ENCODE results near the gene TRAPPC12.
"Not testable (repeated sequence)": the region's sequence is repeated elsewhere in the genome, so short reads cannot be mapped to it uniquely, and the experiment has no call there.

Gene TRAPPC12

DNA sequence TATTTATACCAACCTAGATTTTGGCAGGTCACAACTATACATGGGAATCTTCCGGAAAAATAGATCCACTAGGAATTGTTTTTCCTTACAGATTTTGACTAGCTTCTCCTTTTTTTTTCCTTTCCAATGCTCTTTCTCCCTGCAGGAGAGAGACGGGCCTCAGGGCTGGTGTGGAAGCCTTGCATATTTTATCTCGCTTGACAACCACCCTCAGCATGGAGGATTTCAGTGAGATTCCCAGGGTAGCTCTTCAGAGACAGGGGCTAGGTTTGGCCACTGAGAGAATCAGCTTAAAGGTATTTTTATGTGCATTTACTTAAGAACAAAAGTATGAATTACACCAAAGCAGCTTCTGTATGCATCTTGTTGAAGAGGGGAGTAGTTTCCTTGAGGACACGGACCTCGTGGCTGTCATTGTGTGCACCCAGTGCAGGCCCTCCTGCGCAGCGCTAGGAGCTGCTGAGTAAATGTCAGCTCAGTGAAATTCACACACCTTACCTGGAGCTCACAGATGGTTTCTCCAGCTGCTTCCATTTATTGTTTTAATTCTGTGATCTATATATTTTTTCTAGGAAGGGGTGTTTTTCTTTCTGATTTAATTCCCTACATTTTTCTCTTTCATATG lies 54.4 kb downstream of the TRAPPC12 start:
- no peak for DNase-seq

- DNase-seq: no peak
Measured at GRCh38 chr2:3434654-3435053, 55.2 kb downstream of the TRAPPC12 start.

- no peak for DNase-seq
Measured at GRCh38 chr2:3435445-3435844, 56.0 kb downstream of the TRAPPC12 start.

DNA sequence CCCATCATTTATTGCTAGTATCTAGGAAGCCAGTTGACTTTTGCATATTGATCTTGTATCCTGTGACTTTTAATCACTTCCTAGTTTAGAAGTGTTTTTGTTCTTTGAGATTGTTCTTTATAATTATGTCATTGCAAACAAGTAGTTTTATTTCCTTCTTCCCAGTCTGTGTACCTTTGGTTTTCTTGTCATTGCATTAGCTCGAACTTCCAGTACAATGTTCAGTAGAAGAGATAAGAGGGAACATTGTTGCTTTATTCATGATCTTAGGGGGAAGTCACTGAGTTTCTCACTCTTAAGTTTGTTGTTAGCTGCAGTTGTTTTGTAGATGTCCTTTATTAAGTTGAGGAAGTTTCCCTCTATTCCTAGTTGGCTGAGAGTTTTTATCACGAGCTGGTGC lies 61.0 kb downstream of the TRAPPC12 start:
- DNase-seq: no peak

DNA sequence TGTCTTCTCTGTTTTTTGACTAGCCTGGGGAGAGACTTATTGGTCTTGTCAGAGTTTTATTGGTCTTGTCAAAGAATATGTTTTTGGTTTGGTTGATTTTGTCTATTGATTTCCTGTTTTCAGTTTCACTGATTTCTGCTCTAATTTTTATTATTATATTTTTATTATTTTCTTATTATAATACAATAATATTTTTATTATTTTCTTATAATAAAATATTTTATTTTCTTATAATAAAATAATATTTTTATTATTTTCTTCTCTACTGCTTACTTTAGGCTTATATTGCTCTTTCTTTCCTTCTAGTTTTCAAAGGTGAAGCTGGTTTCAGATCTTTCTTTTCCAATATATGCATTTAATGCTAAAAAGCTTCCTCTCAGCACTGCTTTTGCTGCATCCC lies 62.0 kb downstream of the TRAPPC12 start:
- DNase-seq: no peak

- no peak for DNase-seq
Measured at GRCh38 chr2:3442185-3442584, 62.7 kb downstream of the TRAPPC12 start.

DNA sequence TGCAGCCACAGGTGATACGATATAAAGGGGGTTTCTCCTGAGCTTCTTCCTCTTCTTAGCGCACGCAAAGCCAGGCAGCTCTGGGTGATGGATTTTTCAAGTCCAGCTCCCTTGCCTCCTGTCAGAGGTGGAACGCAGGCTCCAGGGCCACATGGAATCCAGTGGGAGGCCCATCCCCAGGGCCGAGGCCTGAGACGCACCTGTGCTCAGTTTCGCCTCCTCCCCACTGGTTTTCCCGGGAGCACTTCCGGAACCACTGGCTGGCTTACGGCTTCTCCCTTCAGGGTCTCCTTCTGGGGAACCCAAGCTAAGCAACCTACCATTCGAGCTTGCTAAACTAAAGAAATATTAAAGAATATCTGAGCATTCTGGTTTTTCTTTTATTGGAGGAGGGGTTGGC lies 63.6 kb downstream of the TRAPPC12 start:
- DNase-seq: no peak

DNA sequence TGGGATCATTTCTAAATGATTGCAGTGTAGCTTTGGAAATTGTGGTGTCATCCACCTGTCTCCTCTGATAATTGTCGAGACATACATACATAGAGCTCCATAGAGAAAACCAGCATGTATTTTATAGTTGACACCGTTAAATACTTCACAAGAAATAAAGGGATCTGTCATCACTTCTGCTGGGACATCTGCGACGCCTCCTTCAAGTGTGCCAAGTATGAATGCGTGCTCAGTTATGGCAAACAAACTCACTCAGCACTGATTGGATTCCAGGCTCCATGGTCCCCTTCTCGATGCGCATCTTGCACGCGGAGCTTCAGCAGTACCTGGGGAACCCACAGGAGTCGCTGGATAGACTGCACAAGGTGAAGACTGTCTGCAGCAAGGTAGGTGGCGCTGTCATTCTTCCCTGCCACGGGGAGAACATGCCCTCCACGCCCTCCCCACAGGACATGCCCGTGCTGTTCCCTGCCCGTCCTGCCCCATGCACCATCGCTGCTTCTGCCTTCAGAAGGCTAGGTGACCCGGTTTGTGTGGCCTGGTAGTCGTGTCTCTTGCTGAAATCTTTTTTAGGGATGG lies 64.1 kb downstream of the TRAPPC12 start:
- no peak for DNase-seq

DNA sequence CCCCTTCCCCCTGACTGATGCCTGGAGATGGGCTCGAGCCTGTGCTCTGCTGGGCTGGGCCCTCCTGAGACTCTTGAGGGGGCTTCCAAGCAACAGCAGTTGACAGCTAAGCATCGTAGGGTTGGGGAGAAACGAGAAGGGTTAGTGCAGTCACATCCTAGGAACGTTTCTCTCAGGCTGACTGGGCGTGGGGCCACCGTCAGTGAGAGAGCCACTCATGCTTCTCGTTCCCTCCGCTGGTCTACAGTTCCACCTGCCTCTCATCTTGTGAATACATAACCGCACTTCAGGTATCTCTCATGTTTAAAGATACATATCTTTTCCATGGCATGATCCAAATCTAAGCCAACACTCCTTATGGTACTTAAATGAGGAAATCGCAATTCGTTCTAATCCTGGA lies 66.4 kb downstream of the TRAPPC12 start:
- no peak for DNase-seq

GRCh38 chr2:3446381-3446780 lies 66.9 kb downstream of the TRAPPC12 start:
- DNase-seq: no peak

GRCh38 chr2:3447186-3447585 lies 67.7 kb downstream of the TRAPPC12 start:
- DNase-seq: not testable (repeated sequence)

DNA sequence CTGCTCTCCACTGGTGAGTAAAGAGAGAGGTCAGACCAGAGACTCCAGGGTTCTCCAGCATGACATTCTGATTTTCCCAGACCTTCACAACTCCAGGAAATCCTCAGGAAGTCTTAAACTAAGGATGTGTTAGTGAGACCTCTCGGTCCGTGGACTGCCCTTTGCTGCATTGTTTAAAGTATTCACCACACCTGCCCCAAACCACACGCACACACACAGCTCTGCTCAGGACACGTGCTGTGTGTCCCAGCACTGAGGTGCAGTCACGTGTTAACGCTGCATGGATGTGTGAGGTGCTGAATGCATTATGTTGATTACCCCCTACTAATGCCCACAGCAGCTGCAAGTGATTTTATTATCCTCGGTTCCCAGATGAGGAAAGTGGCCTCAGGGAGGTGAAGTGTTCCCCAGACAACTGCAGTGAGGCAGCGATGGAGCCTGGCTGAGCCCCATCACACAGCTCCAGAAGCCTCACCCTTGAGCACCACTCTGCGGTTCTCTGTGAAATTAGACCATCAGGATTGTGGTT lies 68.4 kb downstream of the TRAPPC12 start:
- no peak for DNase-seq

DNA sequence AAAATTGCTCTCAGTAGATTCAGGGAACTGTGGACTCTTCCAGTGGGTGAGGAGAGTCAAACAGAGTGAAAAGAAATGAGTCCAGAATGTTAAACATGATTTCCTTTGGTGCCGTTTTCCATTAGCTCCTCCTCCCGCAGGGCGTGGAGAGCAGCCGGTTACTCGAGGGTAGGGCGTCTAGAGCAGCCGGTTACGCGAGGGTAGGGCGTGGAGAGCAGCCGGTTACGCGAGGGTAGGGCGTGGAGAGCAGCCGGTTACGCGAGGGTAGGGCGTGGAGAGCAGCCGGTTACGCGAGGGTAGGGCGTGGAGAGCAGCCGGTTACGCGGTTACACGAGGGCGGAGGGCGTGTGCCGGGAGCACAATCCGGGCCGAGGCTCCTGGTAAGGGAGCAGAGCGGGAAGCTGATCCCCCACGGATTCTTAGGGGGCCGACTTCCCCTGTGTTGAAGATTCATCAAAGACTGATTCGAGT lies 69.0 kb downstream of the TRAPPC12 start:
- not testable (repeated sequence) for DNase-seq

DNA sequence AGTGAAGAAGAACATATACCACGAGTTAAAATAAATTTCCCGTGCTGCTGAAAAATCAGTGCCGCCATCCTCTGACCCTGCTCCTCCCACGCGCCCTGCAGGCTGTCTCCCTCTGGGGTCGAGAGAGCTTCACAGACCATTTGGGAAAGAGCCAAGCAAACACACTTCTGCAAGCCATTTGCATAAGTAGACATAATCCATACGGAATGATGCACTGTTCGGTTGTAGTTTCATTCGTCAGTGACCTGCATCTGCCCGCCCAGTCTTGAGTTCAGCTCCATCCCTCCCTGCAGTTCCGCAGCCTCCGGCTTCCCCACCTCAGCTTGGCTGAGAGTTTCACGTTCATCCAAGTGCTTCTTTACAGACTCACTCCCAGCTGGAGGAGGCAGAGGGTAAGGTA lies 69.6 kb downstream of the TRAPPC12 start:
- no peak for DNase-seq

GRCh38 chr2:3449936-3450335 lies 70.4 kb downstream of the TRAPPC12 start:
- no peak for DNase-seq

DNA sequence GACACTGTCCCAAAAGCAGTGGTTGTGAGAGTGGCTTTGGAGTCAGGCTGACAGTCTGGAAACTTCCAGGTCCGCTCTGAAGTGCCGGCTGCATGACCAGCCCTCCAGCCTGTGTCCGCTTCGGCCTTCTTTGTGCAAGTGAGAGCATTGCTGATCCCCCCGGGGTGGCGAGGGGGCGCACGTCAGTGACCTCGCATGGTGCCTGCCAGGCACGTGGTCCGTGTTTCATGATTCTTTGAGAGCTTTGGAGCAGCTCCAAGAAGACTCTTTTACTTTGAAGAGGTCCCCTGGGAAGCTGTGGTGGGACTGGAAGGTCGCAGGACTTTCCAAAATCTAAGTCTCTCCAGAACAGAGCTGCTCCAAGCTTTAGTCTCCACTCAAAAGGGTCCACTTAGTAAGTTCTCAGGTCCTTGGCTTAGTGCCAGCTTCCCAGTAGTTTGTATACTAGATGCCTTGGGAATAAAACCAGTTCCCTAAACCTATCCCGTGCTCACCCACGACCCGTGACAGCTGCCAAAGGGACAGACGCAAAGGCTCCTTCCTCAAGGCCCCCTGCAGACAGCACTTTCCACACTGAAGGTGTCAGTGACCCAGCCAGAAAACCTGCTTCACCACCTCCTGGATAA lies 71.0 kb downstream of the TRAPPC12 start:
- DNase-seq: no peak

GRCh38 chr2:3451169-3451568 lies 71.7 kb downstream of the TRAPPC12 start:
- no peak for DNase-seq

DNA sequence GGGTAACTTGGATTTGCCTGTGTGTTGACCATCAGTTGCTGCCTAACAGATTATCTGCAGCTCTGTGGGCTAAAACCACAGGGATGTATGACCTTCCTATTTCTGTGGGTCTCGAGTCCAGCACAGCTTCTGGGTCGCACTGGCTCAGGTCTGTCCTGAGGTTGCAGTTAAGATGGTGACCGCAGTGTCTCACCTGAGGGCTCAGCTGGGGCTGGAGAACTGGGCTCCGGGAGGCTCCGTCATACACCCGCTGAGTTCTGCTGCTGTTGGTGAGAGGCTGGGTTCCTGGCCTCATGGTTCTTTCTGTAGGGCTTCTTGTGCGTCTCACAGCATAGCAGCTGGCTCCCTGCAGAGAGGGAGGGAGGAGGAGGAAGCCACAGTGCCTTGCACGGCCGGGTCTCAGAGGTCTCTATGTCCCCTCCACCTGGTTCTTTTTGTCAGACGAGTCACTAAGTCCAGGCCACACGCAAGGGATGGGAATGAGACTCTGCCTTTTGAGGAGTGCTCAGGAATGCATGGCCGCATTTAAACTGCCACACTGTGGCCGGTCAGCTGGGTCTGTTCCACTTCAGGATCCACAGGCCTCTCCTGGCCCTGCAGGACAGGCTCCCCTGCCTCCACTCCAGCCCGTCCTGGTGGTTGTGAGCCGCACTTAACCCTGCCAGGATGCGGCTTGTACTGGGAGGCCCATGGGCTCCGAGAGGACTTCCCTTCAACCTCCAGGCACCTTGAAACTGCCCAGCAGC lies 72.6 kb downstream of the TRAPPC12 start:
- DNase-seq: no peak

GRCh38 chr2:3453190-3453999 lies 73.9 kb downstream of the TRAPPC12 start:
- no peak for DNase-seq

- DNase-seq: not testable (repeated sequence)
Measured at GRCh38 chr2:3454005-3454404, 74.5 kb downstream of the TRAPPC12 start.

DNA sequence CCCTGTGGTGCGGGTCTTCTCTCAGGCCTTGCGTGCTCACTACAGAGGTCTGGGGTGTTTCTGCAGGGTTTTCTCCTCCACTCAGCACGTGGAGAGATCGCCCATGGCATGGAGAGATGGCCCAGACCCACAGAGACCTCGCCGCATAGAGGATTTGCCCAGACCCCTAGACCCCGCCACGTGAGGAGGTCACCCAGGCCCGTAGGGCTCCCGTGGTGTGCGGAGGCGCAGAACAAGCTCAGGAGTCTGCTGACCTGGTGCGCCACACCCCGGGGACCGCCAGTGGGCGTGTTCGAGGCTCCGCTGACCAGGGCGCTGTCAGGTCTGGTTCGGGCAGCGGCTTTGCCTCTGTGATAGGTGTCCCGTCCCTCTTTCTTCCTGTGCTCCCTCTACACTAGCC lies 75.3 kb downstream of the TRAPPC12 start:
- DNase-seq: no peak

- DNase-seq: no peak
Measured at GRCh38 chr2:3456125-3456524, 76.6 kb downstream of the TRAPPC12 start.

Measured in T1000 (cell line).